Mucosa of stomach (tissue), 1 donor: ENCODE measurements around the gene TTC39A.

ENCODE experiments used
- H3K27me3 ChIP-seq: one replicate; pipeline ENCODE4 v1.7.0; 2013; ENCODE audit warnings: mild to moderate bottlenecking, low read length; ENCODE audit not compliant: control insufficient read depth, insufficient read depth
- H3K36me3 ChIP-seq: one replicate; pipeline ENCODE4 v1.7.0; 2013; ENCODE audit warnings: low read length; ENCODE audit not compliant: control insufficient read depth, insufficient read depth
- H3K4me1 ChIP-seq: one replicate; pipeline ENCODE4 v1.7.0; 2013; ENCODE audit warnings: mild to moderate bottlenecking, low read length; ENCODE audit not compliant: control insufficient read depth, insufficient read depth
- H3K4me3 ChIP-seq: one replicate; pipeline ENCODE4 v1.7.0; 2013; ENCODE audit warnings: low read length
- H3K9ac ChIP-seq: one replicate; pipeline ENCODE4 v1.7.0; 2013; ENCODE audit warnings: mild to moderate bottlenecking, low read length, moderate library complexity
- H3K9me3 ChIP-seq: one replicate; pipeline ENCODE4 v1.7.0; 2013; ENCODE audit warnings: mild to moderate bottlenecking, low read length, moderate library complexity; ENCODE audit not compliant: control insufficient read depth
- donor health status: Pancreatic carcinoma.

The TTC39A gene

DNA sequence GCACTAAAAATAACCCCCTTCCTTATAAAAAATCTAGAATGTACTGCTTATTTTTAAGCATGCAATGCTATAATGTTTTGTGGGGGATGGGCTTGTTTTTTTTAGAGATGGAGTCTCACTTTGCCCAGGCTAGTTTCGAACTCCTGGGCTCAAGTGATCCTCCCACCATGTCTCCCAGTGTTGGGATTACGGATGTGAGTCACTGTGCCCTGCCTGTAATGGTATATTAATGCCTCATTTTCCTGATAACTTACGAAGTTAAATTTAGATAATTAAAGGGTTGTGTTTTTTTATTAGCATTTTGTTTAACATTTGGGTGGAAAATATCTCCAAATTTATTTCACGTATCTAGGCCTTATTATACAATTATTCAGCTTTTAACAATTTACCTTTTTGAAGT lies 87.8 kb downstream of the TTC39A start:
- Histone ChIP-seq H3K4me1 (peaks cover 14% of the 10 kb centered on the region), H3K9ac (no peak overlapping the region), H3K36me3 (no peaks in the 10 kb centered on the region), H3K4me3 (no peak overlapping the region), H3K27me3 (no peaks in the 10 kb centered on the region), H3K9me3 (no peaks in the 10 kb centered on the region)

DNA sequence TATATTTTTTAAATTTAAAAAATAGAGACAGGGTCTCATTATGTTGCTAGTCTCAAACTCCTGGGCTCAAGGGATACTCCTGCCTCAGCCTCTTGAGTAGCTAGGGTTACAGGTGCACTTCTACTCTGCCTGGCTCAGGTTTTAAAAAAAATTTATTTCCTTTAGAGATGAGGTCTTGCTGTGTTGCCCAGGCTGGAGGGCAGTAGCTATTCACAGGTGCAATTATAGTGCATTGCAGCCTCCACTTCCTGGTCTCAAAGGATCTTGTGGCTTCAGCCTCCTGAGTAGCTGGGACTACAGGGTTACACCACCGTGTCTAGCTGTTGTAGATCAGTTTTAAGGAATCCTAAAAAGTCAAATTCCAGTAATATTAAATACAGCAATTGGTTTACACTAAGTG lies 89.2 kb downstream of the TTC39A start:
- Histone ChIP-seq H3K4me1 (peaks cover 4% of the 10 kb centered on the region), H3K4me3 (no peak overlapping the region), H3K27me3 (no peaks in the 10 kb centered on the region), H3K36me3 (no peaks in the 10 kb centered on the region), H3K9me3 (no peaks in the 10 kb centered on the region), H3K9ac (no peak overlapping the region)

DNA sequence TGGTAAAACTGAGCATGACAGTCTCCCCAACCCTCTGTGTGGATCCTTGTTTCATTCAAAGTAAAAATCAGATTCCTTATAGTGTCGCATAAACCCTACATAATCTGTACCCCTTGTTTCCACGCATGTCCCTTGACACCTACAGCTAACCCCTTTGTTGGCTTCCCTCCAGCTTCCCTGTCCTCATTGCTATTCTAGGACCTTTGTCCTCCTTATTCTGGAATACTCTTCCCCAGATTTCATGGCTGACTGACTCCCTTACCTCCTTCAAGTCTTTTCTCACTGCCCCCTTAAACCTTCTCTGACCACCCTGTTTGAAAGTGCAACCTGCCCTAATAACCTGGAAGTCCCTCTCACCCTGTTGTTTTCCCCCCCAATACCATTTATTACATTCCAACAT lies 90.3 kb downstream of the TTC39A start:
- no peaks in the 10 kb centered on the region for H3K36me3 ChIP-seq
- no peak overlapping the region for H3K9ac ChIP-seq
- H3K27me3 ChIP-seq: no peaks in the 10 kb centered on the region
- H3K4me1 ChIP-seq: peaks cover 13% of the 10 kb centered on the region
- no peak overlapping the region for H3K4me3 ChIP-seq
- H3K9me3 ChIP-seq: no peaks in the 10 kb centered on the region

DNA sequence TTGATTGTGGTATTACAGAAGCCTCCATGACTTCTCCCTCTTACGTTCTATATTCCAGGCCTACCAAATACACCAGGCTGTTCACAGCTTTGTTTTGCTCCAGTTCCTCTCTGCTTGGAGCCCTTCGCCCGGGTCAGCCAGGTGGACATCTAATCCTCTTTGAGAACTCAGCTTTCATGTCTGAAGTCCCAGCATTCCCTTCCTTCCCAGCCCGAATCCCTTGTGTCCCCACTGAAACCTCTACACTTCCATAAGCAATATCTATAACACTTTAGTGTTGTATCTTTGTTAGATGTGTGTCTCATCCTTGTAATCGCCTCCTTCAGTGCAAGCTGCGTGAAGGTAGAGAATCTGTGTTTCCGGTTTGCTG lies 92.3 kb downstream of the TTC39A start:
- no peaks in the 10 kb centered on the region for H3K9me3 ChIP-seq

DNA sequence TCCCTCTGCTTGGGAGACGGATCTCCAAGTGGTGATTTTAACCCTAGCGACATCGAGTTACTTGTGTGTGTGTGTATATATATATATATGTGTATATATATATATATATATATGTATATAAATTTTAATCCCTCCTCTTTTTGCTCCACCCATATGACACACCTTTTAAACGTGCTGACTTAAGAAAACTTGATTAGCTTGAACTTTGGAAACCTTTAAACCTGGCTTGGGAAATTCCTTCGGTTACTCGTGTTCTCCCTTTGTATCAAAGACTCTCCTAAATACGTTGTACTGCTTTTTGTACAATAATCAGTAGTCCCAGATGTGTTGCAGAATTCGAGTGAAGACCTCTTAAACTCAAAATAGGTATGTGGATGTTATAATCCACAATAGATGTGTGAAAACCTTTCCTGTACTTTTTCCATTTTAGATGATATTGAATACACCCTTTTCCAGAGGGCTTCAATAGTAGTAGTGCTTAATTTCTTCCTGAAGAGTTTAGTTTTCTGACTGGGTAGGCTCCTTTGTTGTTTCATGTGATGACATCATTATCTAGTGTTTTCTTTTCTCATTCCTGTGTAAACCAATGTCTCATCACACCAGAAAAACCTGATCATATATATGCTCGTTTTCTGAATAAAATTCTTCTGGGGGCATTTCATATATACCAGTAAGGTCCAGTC lies 92.9 kb downstream of the TTC39A start:
- Histone ChIP-seq H3K4me1 (peaks cover 15% of the 10 kb centered on the region), H3K4me3 (peak overlapping the region; percentile 98), H3K9ac (peak overlapping the region; percentile 100), H3K9me3 (no peaks in the 10 kb centered on the region), H3K27me3 (no peaks in the 10 kb centered on the region), H3K36me3 (no peaks in the 10 kb centered on the region)

More for the DNA sequence above, 92.3 kb downstream of the TTC39A start:
- no peaks in the 10 kb centered on the region for H3K27me3 ChIP-seq
- no peak overlapping the region for H3K4me3 ChIP-seq
- no peaks in the 10 kb centered on the region for H3K36me3 ChIP-seq
- H3K4me1 ChIP-seq: peaks cover 15% of the 10 kb centered on the region
- peak overlapping the region; percentile 100 for H3K9ac ChIP-seq
